ENCODE measurements around the gene C1orf94. TPM values are rescaled to one million over a fixed set of nuclear protein-coding genes. Genes with fewer than 3 reads are reported as not detected.

The C1orf94 gene
- total RNA-seq, 1 experiment from 2014 or later, result 6.0 TPM

DNA sequence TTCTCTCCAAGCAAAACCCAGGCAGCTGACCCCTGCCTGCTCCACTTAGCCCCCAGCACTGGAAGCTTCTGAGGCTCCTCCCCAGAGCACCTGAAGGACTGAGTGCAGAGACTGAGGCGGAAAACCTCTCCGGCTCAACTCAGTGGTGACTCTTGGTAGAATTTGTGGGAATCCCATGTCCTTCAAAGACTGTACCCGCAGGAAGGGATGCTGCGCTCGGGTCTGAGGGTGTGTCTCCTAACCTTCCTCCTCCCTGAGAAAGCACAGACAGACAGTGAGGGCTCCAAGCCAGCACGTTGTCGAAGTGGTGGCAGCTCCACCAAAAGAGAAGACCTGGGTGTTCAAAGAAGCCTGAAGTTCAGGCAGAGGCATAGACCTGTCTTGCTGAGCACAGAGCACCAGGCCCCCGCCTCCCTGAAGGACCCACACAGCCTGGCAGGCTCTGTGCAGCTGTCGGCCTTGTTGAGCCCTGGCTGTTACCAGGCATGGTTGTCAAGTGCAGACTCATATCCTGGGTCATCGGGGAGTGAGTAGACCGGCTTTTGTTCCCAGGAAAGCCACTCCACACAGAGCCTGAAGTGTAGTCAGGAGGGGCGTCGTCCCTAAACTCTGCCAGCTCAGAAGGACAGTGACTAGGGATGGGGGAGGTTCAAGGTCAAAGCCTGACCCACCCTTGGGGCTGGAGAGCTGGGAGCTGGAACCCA, 48.4 kb upstream of the C1orf94 start:
- Mint-ChIP-seq H3K4me3 (no peak overlapping the region), H3K4me1 (no peaks in the 10 kb centered on the region), H3K27me3 (ENCODE audit: low read depth) (no peaks in the 10 kb centered on the region), H3K27ac (no peak overlapping the region), H3K9me3 (no peaks in the 10 kb centered on the region), H3K36me3 (peaks cover 19% of the 10 kb centered on the region)
- TF ChIP-seq, protein P1, sequence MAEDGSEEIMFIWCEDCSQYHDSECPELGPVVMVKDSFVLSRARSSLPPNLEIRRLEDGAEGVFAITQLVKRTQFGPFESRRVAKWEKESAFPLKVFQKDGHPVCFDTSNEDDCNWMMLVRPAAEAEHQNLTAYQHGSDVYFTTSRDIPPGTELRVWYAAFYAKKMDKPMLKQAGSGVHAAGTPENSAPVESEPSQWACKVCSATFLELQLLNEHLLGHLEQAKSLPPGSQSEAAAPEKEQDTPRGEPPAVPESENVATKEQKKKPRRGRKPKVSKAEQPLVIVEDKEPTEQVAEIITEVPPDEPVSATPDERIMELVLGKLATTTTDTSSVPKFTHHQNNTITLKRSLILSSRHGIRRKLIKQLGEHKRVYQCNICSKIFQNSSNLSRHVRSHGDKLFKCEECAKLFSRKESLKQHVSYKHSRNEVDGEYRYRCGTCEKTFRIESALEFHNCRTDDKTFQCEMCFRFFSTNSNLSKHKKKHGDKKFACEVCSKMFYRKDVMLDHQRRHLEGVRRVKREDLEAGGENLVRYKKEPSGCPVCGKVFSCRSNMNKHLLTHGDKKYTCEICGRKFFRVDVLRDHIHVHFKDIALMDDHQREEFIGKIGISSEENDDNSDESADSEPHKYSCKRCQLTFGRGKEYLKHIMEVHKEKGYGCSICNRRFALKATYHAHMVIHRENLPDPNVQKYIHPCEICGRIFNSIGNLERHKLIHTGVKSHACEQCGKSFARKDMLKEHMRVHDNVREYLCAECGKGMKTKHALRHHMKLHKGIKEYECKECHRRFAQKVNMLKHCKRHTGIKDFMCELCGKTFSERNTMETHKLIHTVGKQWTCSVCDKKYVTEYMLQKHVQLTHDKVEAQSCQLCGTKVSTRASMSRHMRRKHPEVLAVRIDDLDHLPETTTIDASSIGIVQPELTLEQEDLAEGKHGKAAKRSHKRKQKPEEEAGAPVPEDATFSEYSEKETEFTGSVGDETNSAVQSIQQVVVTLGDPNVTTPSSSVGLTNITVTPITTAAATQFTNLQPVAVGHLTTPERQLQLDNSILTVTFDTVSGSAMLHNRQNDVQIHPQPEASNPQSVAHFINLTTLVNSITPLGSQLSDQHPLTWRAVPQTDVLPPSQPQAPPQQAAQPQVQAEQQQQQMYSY (CRISPR knock-in tag; IDR thresholded peaks at IDR 0.05), result no peak
- TF ChIP-seq, protein P2, sequence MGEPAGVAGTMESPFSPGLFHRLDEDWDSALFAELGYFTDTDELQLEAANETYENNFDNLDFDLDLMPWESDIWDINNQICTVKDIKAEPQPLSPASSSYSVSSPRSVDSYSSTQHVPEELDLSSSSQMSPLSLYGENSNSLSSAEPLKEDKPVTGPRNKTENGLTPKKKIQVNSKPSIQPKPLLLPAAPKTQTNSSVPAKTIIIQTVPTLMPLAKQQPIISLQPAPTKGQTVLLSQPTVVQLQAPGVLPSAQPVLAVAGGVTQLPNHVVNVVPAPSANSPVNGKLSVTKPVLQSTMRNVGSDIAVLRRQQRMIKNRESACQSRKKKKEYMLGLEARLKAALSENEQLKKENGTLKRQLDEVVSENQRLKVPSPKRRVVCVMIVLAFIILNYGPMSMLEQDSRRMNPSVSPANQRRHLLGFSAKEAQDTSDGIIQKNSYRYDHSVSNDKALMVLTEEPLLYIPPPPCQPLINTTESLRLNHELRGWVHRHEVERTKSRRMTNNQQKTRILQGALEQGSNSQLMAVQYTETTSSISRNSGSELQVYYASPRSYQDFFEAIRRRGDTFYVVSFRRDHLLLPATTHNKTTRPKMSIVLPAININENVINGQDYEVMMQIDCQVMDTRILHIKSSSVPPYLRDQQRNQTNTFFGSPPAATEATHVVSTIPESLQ (CRISPR knock-in tag; IDR thresholded peaks at IDR 0.05), result no peak
- TF ChIP-seq PRRX2 (CRISPR knock-in tag; IDR thresholded peaks at IDR 0.05) (no peak), SP1 (CRISPR knock-in tag; conservative IDR thresholded peaks at IDR 0.05) (no peak), IRF1 (CRISPR knock-in tag; IDR thresholded peaks at IDR 0.05) (no peak), CREB1 (CRISPR knock-in tag; IDR thresholded peaks at IDR 0.05) (no peak)
- ATAC-seq, result no peak
- no peak for DNase-seq (ENCODE audit: low spot score)
- ChIA-PET CTCF (interaction anchor here (1.0 to 2.4 kb wide), 3 partner anchors 14 to 495 kb away, joined by 3 to 7 read pairs (median 4); no protein-coding TSS in a partner anchor), POLR2A (no interaction called here)

- H3K9me3 Mint-ChIP-seq, result no peaks in the 10 kb centered on the region
- no peak for TF ChIP-seq ATF2 (CRISPR knock-in tag; IDR thresholded peaks at IDR 0.05; ENCODE audit: borderline replicate concordance, low read depth)
- no peak for TF ChIP-seq ZNF138 (CRISPR knock-in tag; conservative IDR thresholded peaks at IDR 0.05)
- TF ChIP-seq MXD4 (CRISPR knock-in tag; IDR thresholded peaks at IDR 0.05; ENCODE audit: borderline replicate concordance), result no peak
- TF ChIP-seq, protein P2 (CRISPR knock-in tag; IDR thresholded peaks at IDR 0.05), result no peak
- TF ChIP-seq JAZF1 (CRISPR knock-in tag; IDR thresholded peaks at IDR 0.05), result no peak
- TF ChIP-seq, protein P3, sequence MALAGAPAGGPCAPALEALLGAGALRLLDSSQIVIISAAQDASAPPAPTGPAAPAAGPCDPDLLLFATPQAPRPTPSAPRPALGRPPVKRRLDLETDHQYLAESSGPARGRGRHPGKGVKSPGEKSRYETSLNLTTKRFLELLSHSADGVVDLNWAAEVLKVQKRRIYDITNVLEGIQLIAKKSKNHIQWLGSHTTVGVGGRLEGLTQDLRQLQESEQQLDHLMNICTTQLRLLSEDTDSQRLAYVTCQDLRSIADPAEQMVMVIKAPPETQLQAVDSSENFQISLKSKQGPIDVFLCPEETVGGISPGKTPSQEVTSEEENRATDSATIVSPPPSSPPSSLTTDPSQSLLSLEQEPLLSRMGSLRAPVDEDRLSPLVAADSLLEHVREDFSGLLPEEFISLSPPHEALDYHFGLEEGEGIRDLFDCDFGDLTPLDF (CRISPR knock-in tag; IDR thresholded peaks at IDR 0.05), result no peak
- no peak for TF ChIP-seq ZBTB21 (CRISPR knock-in tag; IDR thresholded peaks at IDR 0.05; ENCODE audit: borderline replicate concordance)
- TF ChIP-seq, protein P4, sequence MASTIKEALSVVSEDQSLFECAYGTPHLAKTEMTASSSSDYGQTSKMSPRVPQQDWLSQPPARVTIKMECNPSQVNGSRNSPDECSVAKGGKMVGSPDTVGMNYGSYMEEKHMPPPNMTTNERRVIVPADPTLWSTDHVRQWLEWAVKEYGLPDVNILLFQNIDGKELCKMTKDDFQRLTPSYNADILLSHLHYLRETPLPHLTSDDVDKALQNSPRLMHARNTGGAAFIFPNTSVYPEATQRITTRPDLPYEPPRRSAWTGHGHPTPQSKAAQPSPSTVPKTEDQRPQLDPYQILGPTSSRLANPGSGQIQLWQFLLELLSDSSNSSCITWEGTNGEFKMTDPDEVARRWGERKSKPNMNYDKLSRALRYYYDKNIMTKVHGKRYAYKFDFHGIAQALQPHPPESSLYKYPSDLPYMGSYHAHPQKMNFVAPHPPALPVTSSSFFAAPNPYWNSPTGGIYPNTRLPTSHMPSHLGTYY (CRISPR knock-in tag; IDR thresholded peaks at IDR 0.05), result no peak
- no peak for TF ChIP-seq TP53 (CRISPR knock-in tag; IDR thresholded peaks at IDR 0.05)
- TF ChIP-seq TEAD1 (CRISPR knock-in tag; IDR thresholded peaks at IDR 0.05), result no peak
- TF ChIP-seq AFF4 (CRISPR knock-in tag; IDR thresholded peaks at IDR 0.05; ENCODE audit: borderline replicate concordance), result no peak
- TF ChIP-seq CREM (CRISPR knock-in tag; IDR thresholded peaks at IDR 0.05), result no peak
- H3K27me3 Mint-ChIP-seq (ENCODE audit: low read depth), result no peaks in the 10 kb centered on the region
- no peak overlapping the region for H3K27ac Mint-ChIP-seq
- H3K4me1 Mint-ChIP-seq, result no peaks in the 10 kb centered on the region
- no peak overlapping the region for H3K4me3 Mint-ChIP-seq
- DNase-seq (ENCODE audit: low spot score), result no peak
- ChIA-PET POLR2A (interaction anchor here (0.7 kb wide), 1 partner anchor 18 kb away, joined by 3 read pairs; no protein-coding TSS in a partner anchor), CTCF (interaction anchor here (2.4 kb wide), 1 partner anchor 16 kb away, joined by 7 read pairs; no protein-coding TSS in a partner anchor)
- peak; percentile 65 for ATAC-seq
- H3K36me3 Mint-ChIP-seq, result peaks cover 7% of the 10 kb centered on the region
Observed at GRCh38 chr1:34129630-34130029, 47.1 kb upstream of the C1orf94 start.

All from WTC11 (cell line).